ENCODE results near the gene SMAD2. TPM values are rescaled to one million over a fixed set of nuclear protein-coding genes. Genes with fewer than 3 reads are reported as not detected.
A peak's percentile ranks its signal among the peaks of the same experiment; 100 is the strongest.

Gene SMAD2
- total and polyA plus RNA-seq, 9 of the 15 experiments (the other 6 are each of a cell fraction or from before 2014, with no cell fraction given) = 9.2 to 49.6 (median 33.7) TPM

DNA sequence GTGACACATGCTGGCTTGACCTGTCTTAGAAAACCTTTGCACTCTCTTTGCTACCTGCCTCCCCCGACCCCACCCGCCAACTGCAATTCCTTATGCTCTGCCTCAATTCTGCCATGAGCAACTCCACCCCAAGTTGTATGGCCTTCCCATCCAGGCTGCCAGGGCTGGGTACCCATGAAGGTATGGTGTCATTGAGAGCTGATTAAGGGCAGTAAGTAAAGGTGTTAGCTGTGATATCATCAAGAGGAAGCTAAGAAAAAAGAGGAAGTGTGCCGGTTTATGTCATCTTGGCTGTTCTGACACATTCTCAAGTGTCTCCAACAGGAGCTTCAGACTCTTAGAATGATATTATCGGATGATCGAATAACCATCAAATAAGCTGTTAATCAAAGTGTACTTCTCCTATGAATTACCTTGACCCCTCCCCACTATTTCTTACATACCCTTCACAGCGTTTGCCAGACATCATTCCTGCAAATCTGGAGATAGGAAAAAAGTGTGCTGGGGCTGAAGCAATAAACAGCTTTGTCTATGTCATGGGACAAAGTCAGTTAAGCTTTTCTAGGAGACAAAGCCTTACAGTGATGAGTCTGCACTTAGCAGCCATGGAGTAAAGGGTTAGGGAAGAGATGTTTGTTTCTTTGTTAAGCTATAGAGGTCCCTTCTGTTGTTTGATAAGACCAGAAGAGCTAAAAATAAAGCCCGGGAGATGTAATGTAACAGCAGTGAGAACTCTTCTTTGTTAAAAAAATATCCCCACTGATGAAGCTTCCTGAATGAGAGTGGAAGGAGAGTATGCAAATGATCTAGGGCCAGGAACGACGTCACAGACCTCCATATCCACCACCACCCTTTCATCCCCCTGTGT is 40.4 kb upstream of the SMAD2 start (continued):
- TF ChIP-seq, protein P1, sequence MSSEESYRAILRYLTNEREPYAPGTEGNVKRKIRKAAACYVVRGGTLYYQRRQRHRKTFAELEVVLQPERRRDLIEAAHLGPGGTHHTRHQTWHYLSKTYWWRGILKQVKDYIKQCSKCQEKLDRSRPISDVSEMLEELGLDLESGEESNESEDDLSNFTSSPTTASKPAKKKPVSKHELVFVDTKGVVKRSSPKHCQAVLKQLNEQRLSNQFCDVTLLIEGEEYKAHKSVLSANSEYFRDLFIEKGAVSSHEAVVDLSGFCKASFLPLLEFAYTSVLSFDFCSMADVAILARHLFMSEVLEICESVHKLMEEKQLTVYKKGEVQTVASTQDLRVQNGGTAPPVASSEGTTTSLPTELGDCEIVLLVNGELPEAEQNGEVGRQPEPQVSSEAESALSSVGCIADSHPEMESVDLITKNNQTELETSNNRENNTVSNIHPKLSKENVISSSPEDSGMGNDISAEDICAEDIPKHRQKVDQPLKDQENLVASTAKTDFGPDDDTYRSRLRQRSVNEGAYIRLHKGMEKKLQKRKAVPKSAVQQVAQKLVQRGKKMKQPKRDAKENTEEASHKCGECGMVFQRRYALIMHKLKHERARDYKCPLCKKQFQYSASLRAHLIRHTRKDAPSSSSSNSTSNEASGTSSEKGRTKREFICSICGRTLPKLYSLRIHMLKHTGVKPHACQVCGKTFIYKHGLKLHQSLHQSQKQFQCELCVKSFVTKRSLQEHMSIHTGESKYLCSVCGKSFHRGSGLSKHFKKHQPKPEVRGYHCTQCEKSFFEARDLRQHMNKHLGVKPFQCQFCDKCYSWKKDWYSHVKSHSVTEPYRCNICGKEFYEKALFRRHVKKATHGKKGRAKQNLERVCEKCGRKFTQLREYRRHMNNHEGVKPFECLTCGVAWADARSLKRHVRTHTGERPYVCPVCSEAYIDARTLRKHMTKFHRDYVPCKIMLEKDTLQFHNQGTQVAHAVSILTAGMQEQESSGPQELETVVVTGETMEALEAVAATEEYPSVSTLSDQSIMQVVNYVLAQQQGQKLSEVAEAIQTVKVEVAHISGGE (CRISPR knock-in tag; IDR thresholded peaks at IDR 0.05) = no peak
- 0 out of 2 replicates have a peak, but pooled peaks have one; percentile 56 for TF ChIP-seq ZNF75A (CRISPR knock-in tag; IDR thresholded peaks at IDR 0.05)

- intact Hi-C loops (cut with micrococcal nuclease) = no loop called here
- H3K4me3 ChIP-seq = no peak overlapping the region
These were observed 39.4 kb upstream of the SMAD2 start for GRCh38 chr18:47969816-47970215.

More at GRCh38 chr18:47969816-47970215, 39.4 kb upstream of the SMAD2 start:
- no peak for ATAC-seq
- H3K9me3 ChIP-seq (replicated peaks; ENCODE audit: control insufficient read depth, insufficient read depth, low read depth, low read length) = no peaks in the 10 kb centered on the region
- TF ChIP-seq CEBPB (tag; IDR thresholded peaks at IDR 0.05) = peak; percentile 48; the same call in 1 of the 2 replicates
- no peak for TF ChIP-seq CBFB (CRISPR knock-in tag; IDR thresholded peaks at IDR 0.05)
- TF ChIP-seq FOSL1 (tag; conservative IDR thresholded peaks at IDR 0.05) = 0 out of 2 replicates have a peak, but pooled peaks have one; percentile 28
- TF ChIP-seq JUND (IDR thresholded peaks at IDR 0.05; ENCODE audit: borderline replicate concordance, low read depth, low read length) = peak; percentile 42; the same call in 1 of the 2 replicates
- no peak; the same call in 1 of the 3 replicates for TF ChIP-seq JUND (tag; IDR thresholded peaks at IDR 0.05; ENCODE audit: borderline replicate concordance, low read depth, low read length)
- TF ChIP-seq, protein P2, sequence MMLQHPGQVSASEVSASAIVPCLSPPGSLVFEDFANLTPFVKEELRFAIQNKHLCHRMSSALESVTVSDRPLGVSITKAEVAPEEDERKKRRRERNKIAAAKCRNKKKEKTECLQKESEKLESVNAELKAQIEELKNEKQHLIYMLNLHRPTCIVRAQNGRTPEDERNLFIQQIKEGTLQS (IDR thresholded peaks at IDR 0.05) = peak; percentile 47; the same call in 1 of the 2 replicates
- TF ChIP-seq, protein P2 (CRISPR knock-in tag; conservative IDR thresholded peaks at IDR 0.05) = no peak
- POLR2A ChIA-PET = interaction anchor here (0.7 kb wide), 1 partner anchor 765 kb away, joined by 3 read pairs; no protein-coding TSS in a partner anchor
- no TSS peak for BruUV-seq (replicated peaks)
- no peaks in the 10 kb centered on the region for H3K27me3 ChIP-seq (ENCODE audit: control insufficient read depth in 2 of 2, insufficient read depth in 2 of 2, low read length in 2 of 2)
- CTCF ChIA-PET (ENCODE audit: low intra/inter-chr PET ratio) = no interaction called here
- 17% methylated on average over 4 of the region's 4 CpGs for WGBS (ENCODE audit: insufficient coverage, low coverage, missing lambda C conversion rate)
- H3K9me1 ChIP-seq (ENCODE audit: control insufficient read depth, insufficient read depth, low read length) = no peaks in the 10 kb centered on the region
- H4K20me1 ChIP-seq (replicated peaks; ENCODE audit: control insufficient read depth, insufficient read depth, low read length) = no peaks in the 10 kb centered on the region
- DNase-seq (ENCODE audit: extremely low read depth in 1 of 4, low spot score in 3 of 4) = peak in 1 of 4 experiments; percentile 14
- H3K27ac ChIP-seq (ENCODE audit: extremely low read depth, low read depth, low read length) = no peak overlapping the region
- H3K36me3 ChIP-seq (ENCODE audit: control insufficient read depth, insufficient read depth, low read length) = no peaks in the 10 kb centered on the region
- no peak overlapping the region for H3K9ac ChIP-seq (ENCODE audit: insufficient read depth in 1 of 2, low read depth in 2 of 2, low read length in 2 of 2)
- H3K4me1 ChIP-seq (replicated peaks in 1 of 2; ENCODE audit: control insufficient read depth in 2 of 2, insufficient read depth in 2 of 2, low read length in 2 of 2) = peaks cover 0 to 19% of the 10 kb centered on the region in 2 experiments; a peak in 4 of 5 replicates
- in situ Hi-C loops (cut with MboI) = no loop called here
- FAIRE-seq = no peak
- no peak overlapping the region for H3K4me2 ChIP-seq (ENCODE audit: insufficient read depth, low read length)
- no peak overlapping the region for H2AFZ ChIP-seq (ENCODE audit: low read depth, low read length)
- H3K79me2 ChIP-seq (ENCODE audit: control insufficient read depth, insufficient read depth, low read length) = no peaks in the 10 kb centered on the region
